Measurements from ENCODE around the gene ZG16B. TPM values are rescaled to one million over a fixed set of nuclear protein-coding genes. Genes with fewer than 3 reads are reported as not detected.

ZG16B gene
- total and polyA plus RNA-seq, 8 donors, result 13.0 to 39.0 (median 22.3) TPM; not detected in 3

- intact Hi-C loops (cut with DNase I; ENCODE audit: low total_unique reads), result no loop called here
- peaks cover 0 to 33% (median 0%) of the 10 kb centered on the region in 3 donors for H3K27me3 ChIP-seq
- H3K9me3 ChIP-seq, result no peaks in the 10 kb centered on the region
- 87 to 93% (median 89%) methylated on average over 8 of the region's 8 CpGs for WGBS, 5 donors
- peaks cover 8 to 37% (median 20%) of the 10 kb centered on the region in 4 donors for H3K4me1 ChIP-seq
- no peaks in the 10 kb centered on the region for H3K36me3 ChIP-seq
- no peak overlapping the region for H3K27ac ChIP-seq
- no peak for TF ChIP-seq CTCF (IDR thresholded peaks at IDR 0.05)
- TF ChIP-seq POLR2A (IDR thresholded peaks at IDR 0.05), result no peak
- no peak for TF ChIP-seq EP300 (IDR thresholded peaks at IDR 0.05)
- no peak for TF ChIP-seq POLR2AphosphoS5 (IDR thresholded peaks at IDR 0.05)
- no peak overlapping the region for H3K4me3 ChIP-seq
- DNase-seq, result no peak
Measured at GRCh38 chr16:2843526-2843925, 13.4 kb downstream of the ZG16B start.

GRCh38 chr16:2845116-2845515, 15.0 kb downstream of the ZG16B start:
- DNase-seq, result no peak
- WGBS, 5 donors, result 71 to 83% (median 82%) methylated on average over 5 of the region's 5 CpGs
- H3K4me3 ChIP-seq, result no peak overlapping the region
- H3K27me3 ChIP-seq, result peaks cover 0 to 39% (median 4%) of the 10 kb centered on the region in 3 donors
- intact Hi-C loops (cut with DNase I; ENCODE audit: low total_unique reads), result no loop called here
- TF ChIP-seq POLR2AphosphoS5 (IDR thresholded peaks at IDR 0.05), result no peak
- no peak for TF ChIP-seq EP300 (IDR thresholded peaks at IDR 0.05)
- TF ChIP-seq POLR2A (IDR thresholded peaks at IDR 0.05), result no peak
- no peak for TF ChIP-seq CTCF (IDR thresholded peaks at IDR 0.05)
- no peaks in the 10 kb centered on the region for H3K36me3 ChIP-seq
- no peaks in the 10 kb centered on the region for H3K9me3 ChIP-seq
- H3K4me1 ChIP-seq, result peaks cover 8 to 37% (median 17%) of the 10 kb centered on the region in 4 donors
- H3K27ac ChIP-seq, result no peak overlapping the region

- peaks cover 7 to 29% (median 11%) of the 10 kb centered on the region in 4 donors for H3K4me1 ChIP-seq
- intact Hi-C loops (cut with DNase I; ENCODE audit: low total_unique reads), result no loop called here
- H3K27ac ChIP-seq, result peak overlapping the region in 3 of 5 donors; percentile 8 to 76 (median 46)
- no peak overlapping the region for H3K4me3 ChIP-seq
- H3K36me3 ChIP-seq, result no peaks in the 10 kb centered on the region
- WGBS, 5 donors, result 26 to 40% (median 31%) methylated on average over 3 of the region's 3 CpGs
- TF ChIP-seq CTCF (IDR thresholded peaks at IDR 0.05) (no peak), POLR2AphosphoS5 (IDR thresholded peaks at IDR 0.05) (no peak), EP300 (IDR thresholded peaks at IDR 0.05) (no peak), POLR2A (IDR thresholded peaks at IDR 0.05) (no peak)
- H3K27me3 ChIP-seq, result peaks cover 0 to 38% (median 5%) of the 10 kb centered on the region in 3 donors
- peak in 1 of 2 donors; percentile 50 for DNase-seq
- no peaks in the 10 kb centered on the region for H3K9me3 ChIP-seq
Measured at GRCh38 chr16:2846511-2847310, 16.6 kb downstream of the ZG16B start.

- Histone ChIP-seq H3K27ac (no peak overlapping the region), H3K4me1 (peaks cover 0 to 19% (median 0%) of the 10 kb centered on the region in 4 donors), H3K9me3 (peaks cover 0 to 5% (median 2%) of the 10 kb centered on the region in 4 donors), H3K27me3 (peaks cover 0 to 54% (median 5%) of the 10 kb centered on the region in 3 donors), H3K4me3 (no peak overlapping the region), H3K36me3 (peaks cover 0 to 15% (median 6%) of the 10 kb centered on the region in 4 donors)
- intact Hi-C loops (cut with DNase I; ENCODE audit: low total_unique reads), result no loop called here
- TF ChIP-seq POLR2A (IDR thresholded peaks at IDR 0.05), result no peak
- TF ChIP-seq CTCF (IDR thresholded peaks at IDR 0.05), result no peak
- no peak for TF ChIP-seq EP300 (IDR thresholded peaks at IDR 0.05)
- TF ChIP-seq POLR2AphosphoS5 (IDR thresholded peaks at IDR 0.05), result no peak
- no peak for DNase-seq
- WGBS, 5 donors, result 73 to 90% (median 82%) methylated on average over 16 of the region's 16 CpGs
Measured at GRCh38 chr16:2848933-2849725, 19.0 kb downstream of the ZG16B start.
